GM18868 (cell line): ENCODE measurements around the gene PRM1.

ENCODE experiments used
- ATAC-seq: cut with Tn5 transposase; IDR thresholded peaks from one replicate; pipeline ENCODE4 v1.9.1; 2021; ENCODE audit warnings: mild to moderate bottlenecking, moderate library complexity; ENCODE audit not compliant: unreplicated experiment

PRM1 gene

GRCh38 chr16:11280616-11281522 lies at the start of gene PRM1:
PRM1 (minus strand) TSS chr16:11281330; CDS start chr16:11281238, 92 bp downstream.
- no peak for ATAC-seq

- no peak for ATAC-seq
Measured at GRCh38 chr16:11330526-11331237, 49.6 kb upstream of the PRM1 start.

- no peak for ATAC-seq
Measured at GRCh38 chr16:11329891-11330290, 48.8 kb upstream of the PRM1 start.

- peak; percentile 18 for ATAC-seq
Measured at GRCh38 chr16:11329071-11329491, 48.0 kb upstream of the PRM1 start.

- peak; percentile 80 for ATAC-seq
Measured at GRCh38 chr16:11328172-11329070, 47.3 kb upstream of the PRM1 start.

GRCh38 chr16:11327277-11328171 lies 46.4 kb upstream of the PRM1 start:
- peak; percentile 29 for ATAC-seq

- no peak for ATAC-seq
Measured at GRCh38 chr16:11326737-11327276, 45.7 kb upstream of the PRM1 start.

GRCh38 chr16:11326084-11326736 lies 45.1 kb upstream of the PRM1 start:
- ATAC-seq = no peak

GRCh38 chr16:11325404-11326083 lies 44.4 kb upstream of the PRM1 start:
- no peak for ATAC-seq

GRCh38 chr16:11323551-11324336 lies 42.6 kb upstream of the PRM1 start:
- ATAC-seq = no peak

- ATAC-seq = no peak
Measured at GRCh38 chr16:11322823-11323222, 41.7 kb upstream of the PRM1 start.

GRCh38 chr16:11321662-11322061 lies 40.5 kb upstream of the PRM1 start:
- no peak for ATAC-seq

GRCh38 chr16:11320170-11320569 lies 39.0 kb upstream of the PRM1 start:
- ATAC-seq = no peak

GRCh38 chr16:11319529-11320146 lies 38.5 kb upstream of the PRM1 start:
- no peak for ATAC-seq

- ATAC-seq = no peak
Measured at GRCh38 chr16:11318817-11319216, 37.7 kb upstream of the PRM1 start.

- no peak for ATAC-seq
Measured at GRCh38 chr16:11316331-11317015, 35.3 kb upstream of the PRM1 start.

GRCh38 chr16:11315510-11315909 lies 34.4 kb upstream of the PRM1 start:
- ATAC-seq = no peak
